ENCODE data around the gene C6orf89.

- TF ChIP-seq GTF2I (CRISPR knock-in tag; conservative IDR thresholded peaks at IDR 0.05): no peak
- TF ChIP-seq CTCF (IDR thresholded peaks at IDR 0.05): no peak
- TF ChIP-seq, protein P1, sequence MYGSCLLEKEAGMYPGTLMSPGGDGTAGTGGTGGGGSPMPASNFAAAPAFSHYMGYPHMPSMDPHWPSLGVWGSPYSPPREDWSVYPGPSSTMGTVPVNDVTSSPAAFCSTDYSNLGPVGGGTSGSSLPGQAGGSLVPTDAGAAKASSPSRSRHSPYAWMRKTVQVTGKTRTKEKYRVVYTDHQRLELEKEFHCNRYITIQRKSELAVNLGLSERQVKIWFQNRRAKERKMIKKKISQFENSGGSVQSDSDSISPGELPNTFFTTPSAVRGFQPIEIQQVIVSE (CRISPR knock-in tag; IDR thresholded peaks at IDR 0.05; ENCODE audit: borderline replicate concordance): no peak
- no peak for TF ChIP-seq JAZF1 (CRISPR knock-in tag; IDR thresholded peaks at IDR 0.05)
- TF ChIP-seq TCF7 (CRISPR knock-in tag; IDR thresholded peaks at IDR 0.05; ENCODE audit: low read depth): no peak
- no peak for TF ChIP-seq HMGXB4 (CRISPR knock-in tag; IDR thresholded peaks at IDR 0.05)
- TF ChIP-seq ETV6 (CRISPR knock-in tag; IDR thresholded peaks at IDR 0.05): no peak
- TF ChIP-seq FOXJ3 (CRISPR knock-in tag; IDR thresholded peaks at IDR 0.05; ENCODE audit: borderline replicate concordance): no peak
- TF ChIP-seq, protein P2, sequence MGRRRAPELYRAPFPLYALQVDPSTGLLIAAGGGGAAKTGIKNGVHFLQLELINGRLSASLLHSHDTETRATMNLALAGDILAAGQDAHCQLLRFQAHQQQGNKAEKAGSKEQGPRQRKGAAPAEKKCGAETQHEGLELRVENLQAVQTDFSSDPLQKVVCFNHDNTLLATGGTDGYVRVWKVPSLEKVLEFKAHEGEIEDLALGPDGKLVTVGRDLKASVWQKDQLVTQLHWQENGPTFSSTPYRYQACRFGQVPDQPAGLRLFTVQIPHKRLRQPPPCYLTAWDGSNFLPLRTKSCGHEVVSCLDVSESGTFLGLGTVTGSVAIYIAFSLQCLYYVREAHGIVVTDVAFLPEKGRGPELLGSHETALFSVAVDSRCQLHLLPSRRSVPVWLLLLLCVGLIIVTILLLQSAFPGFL (CRISPR knock-in tag; IDR thresholded peaks at IDR 0.05; ENCODE audit: borderline replicate concordance): no peak
- no peak for TF ChIP-seq ATF3 (CRISPR knock-in tag; conservative IDR thresholded peaks at IDR 0.05)
- TF ChIP-seq ZNF263 (CRISPR knock-in tag; IDR thresholded peaks at IDR 0.05; ENCODE audit: low read depth): no peak
- no peak for TF ChIP-seq IRF1 (CRISPR knock-in tag; IDR thresholded peaks at IDR 0.05)
- no peak for TF ChIP-seq NR3C1 (CRISPR knock-in tag; conservative IDR thresholded peaks at IDR 0.05; ENCODE audit: low read depth)
- no peak for TF ChIP-seq FOXK1 (CRISPR knock-in tag; IDR thresholded peaks at IDR 0.05)
Observed at GRCh38 chr6:36907781-36908180, 22.0 kb downstream of the C6orf89 start.

Measured in WTC11 (cell line).